Stimulated activated CD8-positive, alpha-beta memory T cell treated with anti-CD3 and anti-CD28 coated beads, Interleukin-4, amount 100 ng/mL, for 1 hour (primary cell): ENCODE data around the gene LPCAT2.

Experiments used
- DNase-seq, 2 donors: peaks; one replicate each; pipeline ENCODE4 v3.0.0-alpha.2; 2020; ENCODE audit warnings: low read depth in 2 of 2, low spot score in 1 of 2

Gene LPCAT2, protein sequence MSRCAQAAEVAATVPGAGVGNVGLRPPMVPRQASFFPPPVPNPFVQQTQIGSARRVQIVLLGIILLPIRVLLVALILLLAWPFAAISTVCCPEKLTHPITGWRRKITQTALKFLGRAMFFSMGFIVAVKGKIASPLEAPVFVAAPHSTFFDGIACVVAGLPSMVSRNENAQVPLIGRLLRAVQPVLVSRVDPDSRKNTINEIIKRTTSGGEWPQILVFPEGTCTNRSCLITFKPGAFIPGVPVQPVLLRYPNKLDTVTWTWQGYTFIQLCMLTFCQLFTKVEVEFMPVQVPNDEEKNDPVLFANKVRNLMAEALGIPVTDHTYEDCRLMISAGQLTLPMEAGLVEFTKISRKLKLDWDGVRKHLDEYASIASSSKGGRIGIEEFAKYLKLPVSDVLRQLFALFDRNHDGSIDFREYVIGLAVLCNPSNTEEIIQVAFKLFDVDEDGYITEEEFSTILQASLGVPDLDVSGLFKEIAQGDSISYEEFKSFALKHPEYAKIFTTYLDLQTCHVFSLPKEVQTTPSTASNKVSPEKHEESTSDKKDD

DNA sequence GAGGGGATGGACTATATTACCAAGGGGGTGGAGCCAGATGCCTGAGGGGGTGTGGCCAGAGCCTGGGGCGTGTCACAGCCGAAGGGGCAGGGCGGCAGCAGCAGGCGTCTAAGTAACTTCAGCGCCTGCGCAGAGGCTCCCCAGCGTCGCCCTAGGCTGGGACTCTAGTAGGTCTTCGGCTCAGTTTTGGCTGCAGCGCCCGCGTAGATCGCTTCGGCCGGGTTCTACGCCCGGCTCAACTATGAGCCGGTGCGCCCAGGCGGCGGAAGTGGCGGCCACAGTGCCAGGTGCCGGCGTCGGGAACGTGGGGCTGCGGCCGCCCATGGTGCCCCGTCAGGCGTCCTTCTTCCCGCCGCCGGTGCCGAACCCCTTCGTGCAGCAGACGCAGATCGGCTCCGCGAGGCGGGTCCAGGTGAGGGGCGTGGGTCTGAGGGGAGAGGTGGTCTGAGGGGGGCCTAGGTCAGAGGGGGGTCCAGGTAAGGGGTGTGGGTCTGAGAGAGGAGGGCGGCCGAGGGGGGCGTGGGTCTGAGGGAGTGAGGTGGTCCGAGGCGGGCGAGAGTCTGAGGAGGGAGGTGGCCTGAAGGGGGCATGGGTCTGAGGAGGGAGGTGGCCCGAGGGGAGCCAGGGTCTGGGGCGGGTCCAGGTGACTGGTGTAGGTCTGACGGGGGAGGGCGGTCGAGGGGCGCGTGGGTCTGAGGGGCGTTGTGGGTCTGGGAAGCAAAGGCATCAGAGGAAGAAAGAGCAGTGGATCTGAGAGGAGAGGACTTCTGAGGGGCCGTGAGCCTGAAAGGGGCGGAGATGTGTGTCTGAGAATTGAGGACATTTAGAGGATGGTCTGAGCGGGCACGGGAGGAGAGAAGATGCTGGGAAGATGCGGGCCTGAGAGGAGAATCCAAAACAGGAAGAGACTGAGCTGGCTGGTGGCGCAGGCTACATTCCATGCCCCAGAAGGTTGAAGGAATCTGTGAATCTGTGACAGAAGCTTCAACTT, at the start of gene LPCAT2:
LPCAT2 (plus strand) TSS at position 132 of the 991 bp plus-strand sequence; CDS start at position 242, 110 bp downstream.
- DNase-seq, result no peak

DNA sequence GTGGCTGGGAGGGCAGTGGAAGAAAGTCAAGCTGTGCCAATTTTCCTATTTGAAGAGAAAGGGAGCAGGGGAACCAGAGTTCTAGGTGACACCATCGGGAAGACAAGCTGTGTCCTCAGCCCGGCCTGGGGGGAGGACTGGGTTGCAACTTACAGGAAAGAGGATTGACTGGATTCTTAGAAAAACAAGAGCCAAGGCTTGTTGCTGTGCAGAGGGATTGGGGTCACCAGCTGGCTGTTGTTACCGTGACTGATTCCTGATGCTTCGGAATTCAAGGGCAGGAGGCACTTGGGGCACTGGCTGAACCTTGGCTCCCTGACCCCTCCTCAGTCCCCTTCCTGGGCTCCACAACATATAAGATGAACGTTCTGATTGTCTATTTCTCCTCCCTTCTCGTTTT, 46.6 kb upstream of the LPCAT2 start:
- DNase-seq, result no peak

DNA sequence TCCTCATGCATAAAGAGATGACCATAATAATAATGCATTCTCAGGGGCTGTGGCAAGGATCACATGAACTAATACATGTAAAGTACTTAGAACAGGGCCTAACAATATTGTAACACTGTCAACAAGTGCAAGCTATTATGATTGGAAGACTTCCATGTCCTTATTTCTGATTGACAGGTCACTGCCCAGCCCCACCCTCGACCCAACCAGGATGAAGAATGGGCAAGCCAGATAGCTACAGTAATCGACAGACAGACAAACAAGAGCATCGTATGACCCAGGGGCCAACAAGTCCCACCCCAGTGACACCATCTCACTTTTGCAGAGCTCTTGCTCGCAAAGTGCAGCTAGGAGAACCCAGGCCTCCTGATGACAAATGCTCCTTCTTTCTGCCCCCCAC, 44.5 kb upstream of the LPCAT2 start:
- no peak for DNase-seq

- DNase-seq, result peak; percentile 55 to 70
Observed at GRCh38 chr16:55465077-55465896, 43.6 kb upstream of the LPCAT2 start.

GRCh38 chr16:55466209-55466608, 42.7 kb upstream of the LPCAT2 start:
- DNase-seq, result no peak

DNA sequence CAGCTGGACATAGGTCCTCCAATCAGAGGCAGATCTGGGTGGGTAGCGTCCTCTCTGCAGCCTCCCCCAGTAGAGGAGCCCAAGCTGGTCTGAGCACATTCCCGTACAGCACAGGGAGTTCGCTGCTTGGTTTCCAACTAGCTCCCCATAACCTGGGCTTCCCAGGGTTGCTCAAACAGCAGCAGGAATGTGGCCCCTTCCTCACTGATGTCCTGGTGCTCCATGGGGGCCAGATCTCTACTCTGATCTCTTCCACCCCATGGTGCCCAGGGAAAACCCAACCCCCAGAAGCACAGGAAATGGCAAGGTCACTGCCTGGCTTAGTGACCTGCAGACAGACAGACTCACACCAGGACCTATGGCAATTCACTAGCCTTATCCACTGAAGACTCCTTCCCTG, 41.0 kb upstream of the LPCAT2 start:
- DNase-seq, result no peak

DNA sequence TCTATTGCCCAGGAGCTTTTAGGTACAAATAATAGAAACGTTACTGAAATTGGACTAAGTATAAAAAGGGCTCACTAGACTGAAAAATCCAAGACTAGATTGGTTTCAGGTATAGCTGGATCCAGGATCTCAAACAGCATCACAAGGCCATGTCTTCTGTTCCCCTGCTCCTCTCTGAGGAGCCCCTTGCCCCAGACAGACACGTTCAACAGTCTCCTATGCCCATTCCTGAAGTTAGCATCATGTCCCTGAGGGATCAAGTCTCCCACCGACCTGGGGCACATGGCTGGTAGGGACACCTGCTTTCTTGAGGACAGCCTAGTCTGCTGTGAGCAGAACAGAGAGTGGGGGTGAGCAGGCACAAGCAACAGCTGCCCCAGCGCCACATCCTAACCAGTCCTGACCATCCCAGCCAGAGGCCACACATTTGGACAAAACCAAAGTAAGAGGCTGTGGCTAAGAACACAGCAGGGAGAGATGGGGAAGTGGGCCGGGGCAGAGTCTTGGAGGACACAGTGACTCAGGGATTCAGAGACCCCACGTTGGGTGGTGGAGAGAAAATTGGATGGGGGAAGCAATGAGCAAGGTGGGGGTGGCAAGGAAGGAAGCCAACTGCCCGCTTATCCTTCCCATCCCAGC, 40.4 kb upstream of the LPCAT2 start:
- DNase-seq, result no peak

- no peak for DNase-seq
Observed at GRCh38 chr16:55469821-55470532, 38.9 kb upstream of the LPCAT2 start.

DNA sequence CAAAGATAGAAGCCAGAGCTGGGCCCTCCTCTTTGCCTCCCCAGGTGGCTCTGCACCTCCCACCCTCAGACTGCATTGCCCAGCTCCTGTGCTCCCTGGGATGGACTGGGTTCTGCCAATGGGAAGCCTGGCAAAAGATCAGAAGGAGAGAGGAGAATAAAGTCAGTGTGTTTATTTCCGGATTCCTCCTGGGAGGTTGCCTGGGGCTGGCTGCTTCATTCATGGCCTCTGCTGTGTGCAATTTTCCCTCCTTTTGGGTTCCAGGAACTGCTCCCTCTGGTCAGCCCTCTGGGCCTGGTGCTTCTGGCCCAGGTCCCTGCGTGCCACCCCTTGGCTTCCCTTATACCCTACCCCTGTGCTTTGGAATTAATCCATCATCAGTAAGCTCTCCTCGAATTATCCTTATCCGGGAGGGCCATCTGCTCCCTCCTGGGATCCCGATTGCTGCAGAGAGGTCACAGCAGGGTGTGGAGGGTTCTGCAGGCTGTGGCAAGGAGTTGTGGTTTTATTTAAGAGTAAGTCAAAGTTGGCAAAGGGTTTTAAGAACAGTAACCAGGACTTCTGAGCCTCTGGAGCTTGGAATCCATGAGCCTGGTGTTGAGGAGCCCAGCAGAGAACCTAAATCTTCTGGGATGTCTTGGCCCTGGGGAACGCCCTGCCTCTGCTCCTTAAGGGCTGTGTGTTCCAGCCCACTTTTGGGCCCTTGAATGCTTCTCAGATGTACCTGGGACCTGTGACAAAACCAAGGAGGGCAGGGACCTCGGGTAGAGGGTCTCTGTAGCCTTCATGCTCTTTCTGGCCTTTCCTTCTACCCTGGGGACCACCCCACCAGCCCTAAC, 38.1 kb upstream of the LPCAT2 start:
- DNase-seq, result no peak

DNA sequence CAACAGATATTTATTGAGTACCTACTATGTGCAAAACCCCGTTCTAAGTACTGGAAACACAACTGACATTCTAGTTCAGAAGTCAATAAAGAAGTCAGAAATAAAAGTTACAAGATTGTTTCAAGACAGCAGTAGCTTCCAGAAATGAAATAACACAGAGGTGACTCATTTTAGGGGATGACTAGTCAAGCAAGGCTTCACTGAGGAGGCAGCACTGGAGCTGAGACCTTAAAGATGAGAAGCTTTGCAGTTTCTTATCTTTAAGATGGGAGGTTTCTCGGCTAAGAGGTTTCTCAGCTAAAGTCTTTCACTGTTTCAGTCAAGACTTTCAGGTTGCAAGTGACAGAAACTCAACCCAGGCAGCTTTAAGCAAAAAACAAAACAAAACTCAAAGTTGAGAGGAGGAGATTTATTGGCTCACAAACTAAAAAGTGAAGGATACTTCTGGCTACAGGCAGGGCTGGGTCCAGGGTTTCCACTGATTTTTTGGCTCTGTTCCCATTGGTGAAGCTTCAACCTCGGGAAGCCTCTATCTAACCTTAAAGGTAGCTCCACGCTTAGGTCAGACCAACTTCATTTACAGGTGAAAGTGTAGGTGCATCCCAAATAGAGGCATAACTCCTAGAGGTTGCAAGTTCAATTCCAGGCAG, 37.3 kb upstream of the LPCAT2 start:
- no peak for DNase-seq

GRCh38 chr16:55473587-55473986, 35.3 kb upstream of the LPCAT2 start:
- no peak for DNase-seq

DNA sequence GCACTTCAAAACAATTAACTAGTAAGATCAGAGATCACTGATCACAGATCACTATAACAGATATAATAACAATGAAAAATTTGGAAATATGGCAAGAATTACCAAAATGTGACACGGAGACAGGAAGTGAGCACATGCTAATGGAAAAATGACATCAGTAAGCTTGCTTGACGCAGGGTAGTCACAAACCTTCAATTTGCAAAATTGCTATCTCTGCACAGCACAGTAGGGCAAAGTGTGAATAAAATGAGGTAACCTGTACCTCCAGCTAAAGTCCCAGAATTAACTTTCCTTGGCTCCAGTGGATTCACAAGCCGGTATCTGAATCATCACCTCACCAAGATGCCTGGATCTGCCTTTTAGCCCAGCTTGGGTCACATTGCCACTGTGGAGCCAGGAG, 34.1 kb upstream of the LPCAT2 start:
- no peak for DNase-seq

DNA sequence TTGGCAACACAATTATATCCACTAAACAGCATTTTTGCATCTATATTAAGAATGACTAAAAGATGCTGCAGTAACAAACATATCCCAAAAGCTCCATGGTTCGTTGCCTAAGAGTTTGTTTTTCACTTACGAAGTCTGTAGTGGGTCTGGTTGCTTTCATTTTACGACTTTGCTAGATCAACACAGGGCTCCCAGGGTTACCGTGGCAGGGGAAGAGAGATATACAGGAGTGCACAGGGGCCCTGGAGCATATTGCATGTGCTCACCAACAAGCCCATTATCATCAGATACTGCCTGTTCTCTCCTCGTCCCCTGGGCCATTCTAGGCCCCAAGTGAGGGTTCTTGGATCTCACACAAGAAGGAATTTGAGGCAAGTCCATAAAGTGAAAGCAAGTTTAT, 33.0 kb upstream of the LPCAT2 start:
- DNase-seq, result no peak

- no peak for DNase-seq
Observed at GRCh38 chr16:55476625-55477533, 32.0 kb upstream of the LPCAT2 start.

DNA sequence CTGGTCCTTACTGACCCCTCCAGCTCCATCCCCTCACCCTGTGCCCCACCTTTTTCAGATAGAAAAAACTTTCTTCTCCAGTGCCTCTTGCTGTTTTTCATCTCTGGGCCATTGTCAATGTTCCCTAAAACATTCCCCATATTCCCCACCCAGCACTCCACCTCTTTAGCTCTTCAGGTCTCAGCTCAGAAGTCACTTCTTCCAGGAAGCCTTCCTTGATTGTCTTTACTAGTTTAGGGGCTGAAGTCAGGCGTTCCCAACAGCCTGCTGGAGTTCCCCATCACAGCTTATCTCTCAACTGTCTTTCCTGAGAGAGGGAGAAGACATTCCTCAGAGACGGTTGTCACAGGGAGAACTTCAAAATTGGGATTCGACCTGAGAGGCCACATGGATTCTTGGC, 31.1 kb upstream of the LPCAT2 start:
- DNase-seq, result no peak

GRCh38 chr16:55478827-55479429, 29.9 kb upstream of the LPCAT2 start, which contains the start of gene MMP2:
Gene MMP2, plus strand, starts transcription at chr16:55479198. Its CDS starts 282 bp downstream, at chr16:55479480.
- no peak for DNase-seq
